ENCODE data around the gene C3orf22. TPM values are rescaled to one million over a fixed set of nuclear protein-coding genes. Genes with fewer than 3 reads are reported as not detected.

C3orf22 gene
- total RNA-seq, 1 donor = not detected

DNA sequence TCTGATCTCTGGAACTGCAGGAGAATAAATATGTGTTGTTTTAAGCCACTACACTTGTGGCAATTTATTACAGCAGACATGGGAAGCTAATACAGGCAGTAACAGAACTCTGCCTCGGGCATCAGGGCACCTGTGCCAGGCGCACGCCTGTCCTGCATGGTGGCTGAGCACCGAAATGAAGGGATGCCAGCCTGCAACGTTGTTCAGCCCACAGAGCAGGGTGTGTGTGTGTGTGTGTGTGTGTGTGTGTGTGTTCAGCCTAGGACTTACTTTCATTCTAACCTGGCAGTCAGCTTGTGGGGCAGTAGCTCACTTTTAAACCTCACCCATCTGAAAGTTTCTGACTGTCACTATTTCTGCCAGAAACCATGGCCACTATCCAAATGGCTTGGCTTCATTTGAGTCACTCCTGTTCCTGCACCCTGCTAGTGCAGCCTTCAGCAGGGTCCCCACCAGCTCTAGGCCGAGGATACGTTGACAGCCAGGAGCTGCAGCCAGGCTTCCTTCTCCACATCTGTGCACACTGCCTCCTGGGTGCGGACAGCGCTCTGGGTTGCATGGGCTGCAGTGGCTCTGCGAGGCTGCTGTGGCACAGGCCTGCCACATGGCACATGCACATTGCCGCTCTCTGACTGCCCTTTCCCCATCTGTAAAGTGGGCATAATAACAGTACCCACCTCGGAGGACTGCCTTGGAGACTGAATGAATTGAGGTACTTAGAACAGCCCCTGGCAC lies 45.6 kb downstream of the C3orf22 start:
- TF ChIP-seq, protein P1, sequence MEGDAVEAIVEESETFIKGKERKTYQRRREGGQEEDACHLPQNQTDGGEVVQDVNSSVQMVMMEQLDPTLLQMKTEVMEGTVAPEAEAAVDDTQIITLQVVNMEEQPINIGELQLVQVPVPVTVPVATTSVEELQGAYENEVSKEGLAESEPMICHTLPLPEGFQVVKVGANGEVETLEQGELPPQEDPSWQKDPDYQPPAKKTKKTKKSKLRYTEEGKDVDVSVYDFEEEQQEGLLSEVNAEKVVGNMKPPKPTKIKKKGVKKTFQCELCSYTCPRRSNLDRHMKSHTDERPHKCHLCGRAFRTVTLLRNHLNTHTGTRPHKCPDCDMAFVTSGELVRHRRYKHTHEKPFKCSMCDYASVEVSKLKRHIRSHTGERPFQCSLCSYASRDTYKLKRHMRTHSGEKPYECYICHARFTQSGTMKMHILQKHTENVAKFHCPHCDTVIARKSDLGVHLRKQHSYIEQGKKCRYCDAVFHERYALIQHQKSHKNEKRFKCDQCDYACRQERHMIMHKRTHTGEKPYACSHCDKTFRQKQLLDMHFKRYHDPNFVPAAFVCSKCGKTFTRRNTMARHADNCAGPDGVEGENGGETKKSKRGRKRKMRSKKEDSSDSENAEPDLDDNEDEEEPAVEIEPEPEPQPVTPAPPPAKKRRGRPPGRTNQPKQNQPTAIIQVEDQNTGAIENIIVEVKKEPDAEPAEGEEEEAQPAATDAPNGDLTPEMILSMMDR (IDR thresholded peaks at IDR 0.05; ENCODE audit: insufficient read depth, low read length) = no peak
- H3K4me3 ChIP-seq (ENCODE audit: low read depth, low read length) = no peak overlapping the region
- no peak for DNase-seq (ENCODE audit: low read depth)

DNA sequence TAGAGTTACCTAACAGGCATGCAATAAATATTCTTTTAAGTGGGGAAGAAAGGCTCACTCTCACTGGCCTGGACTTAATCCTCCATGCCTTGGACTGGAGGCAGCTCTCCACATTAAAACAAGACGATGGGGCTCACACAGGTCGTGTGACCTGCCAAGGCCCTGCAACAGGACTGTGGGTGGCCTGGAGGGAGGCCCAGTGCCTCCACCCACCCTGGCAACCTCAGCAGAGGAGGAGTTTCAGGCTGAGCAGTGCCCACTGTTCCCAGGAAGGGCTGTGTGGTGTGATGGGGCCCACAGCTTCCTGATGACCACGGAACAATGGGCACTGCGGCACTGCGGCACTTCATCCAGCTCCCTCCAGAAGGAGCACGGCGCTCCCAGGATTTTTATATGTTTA lies 46.7 kb downstream of the C3orf22 start:
- H3K4me3 ChIP-seq (ENCODE audit: low read depth, low read length) = no peak overlapping the region
- no peak for DNase-seq (ENCODE audit: low read depth)
- TF ChIP-seq, protein P1 (IDR thresholded peaks at IDR 0.05; ENCODE audit: insufficient read depth, low read length) = no peak

DNA sequence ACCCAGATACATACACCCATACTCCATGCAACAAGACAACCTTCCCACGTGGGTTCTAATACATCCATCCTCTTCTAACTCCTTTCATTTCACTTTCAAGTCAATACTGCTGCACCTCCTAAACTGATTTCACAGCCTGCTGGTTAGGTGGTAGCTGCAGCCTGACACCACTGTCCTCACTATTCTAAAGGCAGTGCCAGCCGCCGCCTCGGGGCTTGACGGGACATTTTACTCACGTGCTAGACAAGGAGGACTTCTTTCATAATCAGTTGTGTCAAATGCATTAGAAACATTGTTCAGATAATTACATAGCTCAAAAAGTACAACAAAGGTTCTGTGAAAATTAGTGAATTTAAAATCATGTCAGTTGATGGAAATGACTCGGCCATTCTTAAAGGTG lies 47.4 kb downstream of the C3orf22 start:
- no peak for DNase-seq (ENCODE audit: low read depth)
- no peak overlapping the region for H3K4me3 ChIP-seq (ENCODE audit: low read depth, low read length)
- TF ChIP-seq, protein P1 (IDR thresholded peaks at IDR 0.05; ENCODE audit: insufficient read depth, low read length) = no peak

DNA sequence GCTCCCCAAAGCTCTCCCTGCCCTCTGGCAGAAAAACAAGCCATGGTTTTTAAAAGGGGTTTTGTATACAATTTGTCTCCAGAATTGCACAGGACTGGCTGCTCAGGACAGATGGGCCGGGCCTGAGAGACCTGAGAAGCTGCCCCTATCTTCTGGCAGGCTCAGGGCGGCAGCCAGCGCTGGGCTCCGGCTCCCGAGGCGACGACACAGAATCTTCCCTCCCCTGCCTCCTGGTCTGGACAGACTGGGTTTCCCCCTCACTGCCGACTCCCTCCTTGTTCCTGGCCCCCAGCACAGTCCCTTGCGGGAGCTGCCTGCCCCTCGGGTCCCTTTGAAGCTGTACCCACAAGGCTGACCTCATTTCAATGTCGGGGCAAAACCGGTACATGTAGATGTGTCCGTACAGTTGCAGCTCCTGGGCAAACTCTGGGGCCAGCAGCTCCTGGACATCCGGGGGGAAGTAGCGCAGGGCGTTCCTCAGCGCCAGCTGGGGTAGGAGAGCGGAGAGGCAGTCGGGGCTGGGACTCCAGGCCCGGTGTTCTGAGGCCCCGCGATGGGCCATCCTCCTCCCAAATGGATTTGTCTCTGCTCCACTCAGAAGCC lies 48.3 kb downstream of the C3orf22 start:
- TF ChIP-seq, protein P1 (IDR thresholded peaks at IDR 0.05; ENCODE audit: insufficient read depth, low read length) = no peak
- no peak for DNase-seq (ENCODE audit: low read depth)

GRCh38 chr3:126509597-126510307 lies 49.0 kb downstream of the C3orf22 start:
- no peak for DNase-seq (ENCODE audit: low read depth)
- H3K4me3 ChIP-seq (ENCODE audit: low read depth, low read length) = no peak overlapping the region
- TF ChIP-seq, protein P1 (IDR thresholded peaks at IDR 0.05; ENCODE audit: insufficient read depth, low read length) = no peak

More for the DNA sequence above, 48.3 kb downstream of the C3orf22 start:
- no peak overlapping the region for H3K4me3 ChIP-seq (ENCODE audit: low read depth, low read length)

DNA sequence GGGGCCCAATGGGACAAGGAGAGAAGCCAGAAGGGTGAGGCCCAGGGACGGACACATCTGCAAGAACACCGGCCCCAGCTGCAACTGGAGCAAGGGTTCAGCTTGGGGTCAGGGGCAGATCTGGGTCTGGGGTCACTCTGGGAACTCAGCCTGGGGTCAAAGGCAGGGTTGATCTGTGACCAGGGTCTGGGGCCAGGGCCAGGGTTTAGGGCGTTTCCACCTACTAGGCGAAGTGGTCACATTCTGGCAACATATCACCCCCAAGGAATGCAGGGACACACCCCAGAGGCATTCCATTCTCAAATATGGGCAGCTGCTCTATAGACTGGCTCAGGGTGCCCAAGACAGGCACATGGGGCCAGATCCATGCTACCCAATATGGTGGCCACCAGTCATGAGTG lies 50.2 kb downstream of the C3orf22 start:
- TF ChIP-seq, protein P1 (IDR thresholded peaks at IDR 0.05; ENCODE audit: insufficient read depth, low read length) = no peak
- no peak overlapping the region for H3K4me3 ChIP-seq (ENCODE audit: low read depth, low read length)
- DNase-seq (ENCODE audit: low read depth) = peak; percentile 41
